MV-4-11 (cell line): ENCODE data around the gene ELP4.
A peak's percentile ranks its signal among the peaks of the same experiment; 100 is the strongest.
"Not testable (repeated sequence)": the region's sequence is repeated elsewhere in the genome, so short reads cannot be mapped to it uniquely, and the experiment has no call there.

Source experiments
- DNase-seq: peaks from one replicate; lab custom pipeline; 2025; lab: John Stamatoyannopoulos, UW

The ELP4 gene

GRCh38 chr11:31509429-31510345 is at the start of gene ELP4, which contains the start of gene IMMP1L:
Gene ELP4, plus strand, starts transcription at chr11:31509767. Its CDS starts 18 bp downstream, at chr11:31509785.
Gene IMMP1L, minus strand, starts transcription at chr11:31509622. Its CDS starts 46,346 bp downstream, at chr11:31463276.
- DNase-seq = peak; percentile 94

- no peak for DNase-seq
Observed at GRCh38 chr11:31464436-31464835, 45.1 kb upstream of the ELP4 start.

- no peak for DNase-seq
Observed at GRCh38 chr11:31474083-31474482, 35.5 kb upstream of the ELP4 start.

- DNase-seq = no peak
Observed at GRCh38 chr11:31477528-31478222, 31.9 kb upstream of the ELP4 start.

GRCh38 chr11:31478223-31478590 is 31.4 kb upstream of the ELP4 start:
- DNase-seq = no peak

- DNase-seq = no peak
Observed at GRCh38 chr11:31479066-31479465, 30.5 kb upstream of the ELP4 start.

GRCh38 chr11:31480930-31481329 is 28.6 kb upstream of the ELP4 start:
- no peak for DNase-seq

GRCh38 chr11:31484497-31484896 is 25.1 kb upstream of the ELP4 start:
- DNase-seq = no peak

- peak; percentile 63 for DNase-seq
Observed at GRCh38 chr11:31487848-31488247, 21.7 kb upstream of the ELP4 start.

GRCh38 chr11:31492320-31492913 is 17.1 kb upstream of the ELP4 start:
- DNase-seq = no peak

- no peak for DNase-seq
Observed at GRCh38 chr11:31493235-31493634, 16.3 kb upstream of the ELP4 start.

GRCh38 chr11:31493762-31494161 is 15.8 kb upstream of the ELP4 start:
- not testable (repeated sequence) for DNase-seq

GRCh38 chr11:31499576-31500178 is 9.9 kb upstream of the ELP4 start:
- DNase-seq = no peak

GRCh38 chr11:31500560-31500959 is 9.0 kb upstream of the ELP4 start:
- DNase-seq = no peak

- no peak for DNase-seq
Observed at GRCh38 chr11:31509051-31509428, 527 bp upstream of the ELP4 start.

- DNase-seq = no peak
Observed at GRCh38 chr11:31512117-31512516, 2.5 kb downstream of the ELP4 start.

- DNase-seq = no peak
Observed at GRCh38 chr11:31521497-31522150, 12.1 kb downstream of the ELP4 start.

- DNase-seq = no peak
Observed at GRCh38 chr11:31529189-31529588, 19.6 kb downstream of the ELP4 start.

- DNase-seq = no peak
Observed at GRCh38 chr11:31529701-31530100, 20.1 kb downstream of the ELP4 start.

- no peak for DNase-seq
Observed at GRCh38 chr11:31531293-31531692, 21.7 kb downstream of the ELP4 start.

GRCh38 chr11:31535479-31535878 is 25.9 kb downstream of the ELP4 start:
- no peak for DNase-seq

- no peak for DNase-seq
Observed at GRCh38 chr11:31542862-31543261, 33.3 kb downstream of the ELP4 start.
